Measurements from ENCODE around the gene BCAS3. TPM values are rescaled to one million over a fixed set of nuclear protein-coding genes. Genes with fewer than 3 reads are reported as not detected.

BCAS3 gene
- total and polyA plus RNA-seq, 2 donors (not counting 1 experiment from before 2014, with no cell fraction given): 13.9 to 73.4 TPM

DNA sequence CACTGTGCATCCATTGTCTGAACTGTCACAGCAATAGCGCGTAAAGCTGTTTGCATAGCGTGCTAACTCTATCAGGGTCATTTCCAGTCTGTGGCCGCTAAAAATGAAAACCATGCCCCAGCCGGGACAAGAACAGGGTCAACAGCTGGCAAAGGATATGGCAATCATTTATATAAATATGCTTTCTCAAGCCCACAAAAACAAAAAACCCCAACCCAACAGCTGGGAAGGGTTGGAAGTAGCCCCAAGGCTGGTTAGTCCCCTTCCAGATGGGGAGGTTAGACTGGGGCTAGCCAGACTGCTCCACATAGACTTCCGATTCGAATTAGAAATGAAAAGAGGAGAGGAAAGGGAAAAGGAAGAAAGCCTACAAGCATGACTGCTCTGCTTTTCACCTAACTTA is 518.7 kb downstream of the BCAS3 start:
- H3K27ac Mint-ChIP-seq: no peak overlapping the region

DNA sequence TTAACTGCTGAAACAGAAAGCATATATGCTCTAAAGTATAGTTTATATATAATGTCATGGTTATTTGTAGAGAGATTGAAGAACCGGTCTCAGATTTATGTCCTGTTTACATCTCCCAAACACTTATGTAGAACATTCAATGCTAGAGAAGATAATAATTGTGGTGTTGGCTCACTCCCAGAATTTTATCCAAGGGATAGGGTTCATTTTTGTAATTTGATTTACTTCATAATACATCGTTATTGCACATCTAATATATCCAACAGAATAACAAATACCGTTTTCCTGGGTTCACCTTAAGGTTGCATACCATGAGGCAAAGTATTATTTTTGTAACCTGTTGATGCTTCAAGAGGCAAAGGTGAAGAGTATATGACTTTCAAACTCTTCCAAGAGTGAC is 519.1 kb downstream of the BCAS3 start:
- no peaks in the 10 kb centered on the region for H3K4me1 Mint-ChIP-seq
- ATAC-seq (ENCODE audit: low read depth): no peak

More for the DNA sequence above, 518.7 kb downstream of the BCAS3 start:
- intact Hi-C loops (cut with micrococcal nuclease): no loop called here
- DNase-seq (no peak), ATAC-seq (ENCODE audit: low read depth) (no peak)
- H3K27ac ChIP-seq (ENCODE audit: low read length in 2 of 2): no peak overlapping the region
- no peak overlapping the region for H3K4me3 Mint-ChIP-seq
- H2AFZ ChIP-seq (ENCODE audit: insufficient read depth, low read depth, low read length, poor library complexity, severe bottlenecking): no peak overlapping the region
- no peaks in the 10 kb centered on the region for H3K27me3 Mint-ChIP-seq
- H3K79me2 ChIP-seq (ENCODE audit: control insufficient read depth, insufficient read depth, low read length): no peaks in the 10 kb centered on the region
- H3K9me3 ChIP-seq (ENCODE audit: control extremely low read depth in 1 of 3, control insufficient read depth in 2 of 3, insufficient read depth in 1 of 3, low read length in 2 of 3): peaks cover 0 to 8% (median 1%) of the 10 kb centered on the region in 3 donors
- no peaks in the 10 kb centered on the region for H3K4me1 Mint-ChIP-seq
- ChIA-PET POLR2A (no interaction called here), CTCF (no interaction called here)
- H3K4me3 ChIP-seq (ENCODE audit: control extremely low read depth in 1 of 5, extremely low read depth in 1 of 5, insufficient read depth in 1 of 5, low read depth in 2 of 5, low read length in 4 of 5): no peak overlapping the region
- H4K20me1 ChIP-seq (ENCODE audit: control insufficient read depth, insufficient read depth, low read length, poor library complexity, severe bottlenecking): no peaks in the 10 kb centered on the region
- peaks cover 2% of the 10 kb centered on the region for H3K9me3 Mint-ChIP-seq (ENCODE audit: insufficient read depth)
- no peaks in the 10 kb centered on the region for H3K4me1 ChIP-seq (ENCODE audit: control insufficient read depth in 2 of 2, insufficient read depth in 2 of 2, low read length in 2 of 2)
- H3K4me2 ChIP-seq (replicated peaks; ENCODE audit: low read depth, low read length, poor library complexity, severe bottlenecking): no peak overlapping the region
- no peaks in the 10 kb centered on the region for H3K36me3 ChIP-seq (replicated peaks in 1 of 2; ENCODE audit: control extremely low read depth in 1 of 2, control insufficient read depth in 1 of 2, extremely low read depth in 1 of 2, insufficient read depth in 2 of 2, low read length in 1 of 2)
- TF ChIP-seq, protein P1, sequence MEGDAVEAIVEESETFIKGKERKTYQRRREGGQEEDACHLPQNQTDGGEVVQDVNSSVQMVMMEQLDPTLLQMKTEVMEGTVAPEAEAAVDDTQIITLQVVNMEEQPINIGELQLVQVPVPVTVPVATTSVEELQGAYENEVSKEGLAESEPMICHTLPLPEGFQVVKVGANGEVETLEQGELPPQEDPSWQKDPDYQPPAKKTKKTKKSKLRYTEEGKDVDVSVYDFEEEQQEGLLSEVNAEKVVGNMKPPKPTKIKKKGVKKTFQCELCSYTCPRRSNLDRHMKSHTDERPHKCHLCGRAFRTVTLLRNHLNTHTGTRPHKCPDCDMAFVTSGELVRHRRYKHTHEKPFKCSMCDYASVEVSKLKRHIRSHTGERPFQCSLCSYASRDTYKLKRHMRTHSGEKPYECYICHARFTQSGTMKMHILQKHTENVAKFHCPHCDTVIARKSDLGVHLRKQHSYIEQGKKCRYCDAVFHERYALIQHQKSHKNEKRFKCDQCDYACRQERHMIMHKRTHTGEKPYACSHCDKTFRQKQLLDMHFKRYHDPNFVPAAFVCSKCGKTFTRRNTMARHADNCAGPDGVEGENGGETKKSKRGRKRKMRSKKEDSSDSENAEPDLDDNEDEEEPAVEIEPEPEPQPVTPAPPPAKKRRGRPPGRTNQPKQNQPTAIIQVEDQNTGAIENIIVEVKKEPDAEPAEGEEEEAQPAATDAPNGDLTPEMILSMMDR (IDR thresholded peaks at IDR 0.05): no peak
- no peak for TF ChIP-seq EZH2 (IDR thresholded peaks at IDR 0.05; ENCODE audit: borderline replicate concordance, insufficient read depth, low read depth, low read length, poor library complexity, severe bottlenecking)
- no peak overlapping the region for H3K9ac ChIP-seq (ENCODE audit: low read length)
- no peaks in the 10 kb centered on the region for H3K27me3 ChIP-seq (replicated peaks in 1 of 4; ENCODE audit: control extremely low read depth in 1 of 4, control insufficient read depth in 3 of 4, insufficient read depth in 4 of 4, low read length in 3 of 4)
- 100% methylated on average over 4 of the region's 7 CpGs for WGBS (ENCODE audit: insufficient coverage)

More for the DNA sequence above, 519.1 kb downstream of the BCAS3 start:
- CTCF ChIA-PET: no interaction called here
- Histone ChIP-seq H3K9ac (ENCODE audit: low read length) (no peak overlapping the region), H3K4me1 (ENCODE audit: control insufficient read depth in 2 of 2, insufficient read depth in 2 of 2, low read length in 2 of 2) (no peaks in the 10 kb centered on the region), H2AFZ (ENCODE audit: insufficient read depth, low read depth, low read length, poor library complexity, severe bottlenecking) (no peak overlapping the region), H4K20me1 (ENCODE audit: control insufficient read depth, insufficient read depth, low read length, poor library complexity, severe bottlenecking) (no peaks in the 10 kb centered on the region), H3K4me2 (replicated peaks; ENCODE audit: low read depth, low read length, poor library complexity, severe bottlenecking) (no peak overlapping the region), H3K36me3 (replicated peaks in 1 of 2; ENCODE audit: control extremely low read depth in 1 of 2, control insufficient read depth in 1 of 2, extremely low read depth in 1 of 2, insufficient read depth in 2 of 2, low read length in 1 of 2) (no peaks in the 10 kb centered on the region), H3K27me3 (replicated peaks in 1 of 4; ENCODE audit: control extremely low read depth in 1 of 4, control insufficient read depth in 3 of 4, insufficient read depth in 4 of 4, low read length in 3 of 4) (no peaks in the 10 kb centered on the region), H3K27ac (ENCODE audit: low read length in 2 of 2) (no peak overlapping the region), H3K9me3 (ENCODE audit: control extremely low read depth in 1 of 3, control insufficient read depth in 2 of 3, insufficient read depth in 1 of 3, low read length in 2 of 3) (peaks cover 0 to 3% (median under 1%) of the 10 kb centered on the region in 3 donors), H3K79me2 (ENCODE audit: control insufficient read depth, insufficient read depth, low read length) (no peaks in the 10 kb centered on the region), H3K4me3 (ENCODE audit: control extremely low read depth in 1 of 5, extremely low read depth in 1 of 5, insufficient read depth in 1 of 5, low read depth in 2 of 5, low read length in 4 of 5) (no peak overlapping the region)
- WGBS (ENCODE audit: insufficient coverage): no CpG with 5 or more reads among the region's 3 CpGs
- no peak for TF ChIP-seq EZH2 (IDR thresholded peaks at IDR 0.05; ENCODE audit: borderline replicate concordance, insufficient read depth, low read depth, low read length, poor library complexity, severe bottlenecking)
- TF ChIP-seq, protein P1 (IDR thresholded peaks at IDR 0.05): no peak
- H3K27ac Mint-ChIP-seq: no peak overlapping the region
- no peaks in the 10 kb centered on the region for H3K27me3 Mint-ChIP-seq
- peaks cover 2% of the 10 kb centered on the region for H3K9me3 Mint-ChIP-seq (ENCODE audit: insufficient read depth)
- no peak for DNase-seq
- intact Hi-C loops (cut with micrococcal nuclease): no loop called here
- H3K4me3 Mint-ChIP-seq: no peak overlapping the region
- POLR2A ChIA-PET: no interaction called here
